CD14-positive monocyte (primary cell): ENCODE data around the gene UBE2L3. TPM values are rescaled to one million over a fixed set of nuclear protein-coding genes. Genes with fewer than 3 reads are reported as not detected.

Experiments
- DNase-seq, 3 donors: peaks; one replicate each; pipeline ENCODE4 v3.0.0-alpha.2; 2011 to 2022
- H2AFZ ChIP-seq: 2 replicates; pipeline ENCODE4 v1.6.0; 2012; ENCODE audit warnings: mild to moderate bottlenecking, low read depth, low read length, inconsistent platforms; ENCODE audit not compliant: insufficient read depth, poor library complexity, severe bottlenecking
- H3K27ac ChIP-seq, 2 donors: 1 replicate in 1 of 2; 2 replicates in 1 of 2; pipeline ENCODE4 v1.5.1; 2012 to 2013; ENCODE audit warnings: low read length in 2 of 2, control low read depth in 1 of 2, inconsistent platforms in 1 of 2, low read depth in 1 of 2, mild to moderate bottlenecking in 1 of 2
- H3K27me3 ChIP-seq, 2 donors: one replicate each; pipeline versions ENCODE4 v1.6.0 to v1.6.1; 2011 to 2013; ENCODE audit warnings: low read length in 2 of 2; ENCODE audit not compliant: control insufficient read depth in 2 of 2, insufficient read depth in 2 of 2
- H3K36me3 ChIP-seq, 2 donors: replicated peaks in 1 of 2; 1 replicate in 1 of 2; 2 replicates in 1 of 2; pipeline versions ENCODE4 v1.5.1 to v1.6.1; 2012 to 2013; ENCODE audit warnings: low read length in 2 of 2, control low read depth in 1 of 2, inconsistent platforms in 1 of 2, mild to moderate bottlenecking in 1 of 2; ENCODE audit not compliant: insufficient read depth in 2 of 2, control insufficient read depth in 1 of 2
- H3K4me1 ChIP-seq, 2 donors: 1 replicate in 1 of 2; 2 replicates in 1 of 2; pipeline versions ENCODE4 v1.5.1 to v1.6.1; 2012 to 2013; ENCODE audit warnings: low read length in 2 of 2, control low read depth in 1 of 2, inconsistent platforms in 1 of 2, mild to moderate bottlenecking in 1 of 2, moderate library complexity in 1 of 2; ENCODE audit not compliant: insufficient read depth in 2 of 2, control insufficient read depth in 1 of 2
- H3K4me2 ChIP-seq: replicated peaks from 2 replicates; pipeline ENCODE3; 2012; ENCODE audit warnings: low read length, moderate library complexity, mild to moderate bottlenecking; ENCODE audit not compliant: poor library complexity, severe bottlenecking; ENCODE audit errors: extremely low read depth
- H3K4me3 ChIP-seq, 3 experiments: fragments of 200-600 bp in 1 of 3; sonication (generic) in 1 of 3; replicated peaks in 1 of 3; 1 replicate in 2 of 3; 2 replicates in 1 of 3; pipeline ENCODE4 v1.5.1; 2011 to 2013; ENCODE audit warnings: low read length in 3 of 3, mild to moderate bottlenecking in 3 of 3, control low read depth in 2 of 3, low read depth in 2 of 3, inconsistent platforms in 1 of 3, moderate library complexity in 1 of 3
- H3K79me2 ChIP-seq: 2 replicates; pipeline ENCODE4 v1.6.0; 2012; ENCODE audit warnings: mild to moderate bottlenecking, control low read depth, inconsistent platforms, low read length, moderate library complexity; ENCODE audit not compliant: insufficient read depth
- H3K9ac ChIP-seq: 2 replicates; pipeline ENCODE4 v1.6.0; 2017; ENCODE audit warnings: low read length, mild to moderate bottlenecking; ENCODE audit not compliant: insufficient read depth, poor library complexity, severe bottlenecking
- H3K9me3 ChIP-seq, 2 donors: replicated peaks in 1 of 2; 1 replicate in 1 of 2; 2 replicates in 1 of 2; pipeline versions ENCODE4 v1.5.1 to v1.6.1; 2012 to 2013; ENCODE audit warnings: low read length in 2 of 2, control low read depth in 1 of 2; ENCODE audit not compliant: control insufficient read depth in 1 of 2, insufficient read depth in 1 of 2
- H4K20me1 ChIP-seq: 2 replicates; pipeline ENCODE4 v1.6.0; 2012; ENCODE audit warnings: mild to moderate bottlenecking, low read length, control low read depth, moderate library complexity; ENCODE audit not compliant: insufficient read depth
- H3K27ac Mint-ChIP-seq, 7 donors: one replicate each; pipeline ENCODE4 v1.8.0; 2020; ENCODE audit warnings: mild to moderate bottlenecking in 7 of 7, mixed read lengths in 7 of 7, moderate library complexity in 6 of 7, inconsistent platforms in 2 of 7
- H3K27me3 Mint-ChIP-seq, 3 donors: one replicate each; pipeline ENCODE4 v1.8.0; 2021 to 2022; ENCODE audit warnings: low read depth in 3 of 3, mild to moderate bottlenecking in 3 of 3, mixed read lengths in 3 of 3, moderate library complexity in 3 of 3, inconsistent platforms in 1 of 3
- H3K36me3 Mint-ChIP-seq, 2 donors: one replicate each; pipeline ENCODE4 v1.8.0; 2020; ENCODE audit warnings: mixed read lengths in 2 of 2, inconsistent platforms in 1 of 2, mild to moderate bottlenecking in 1 of 2
- H3K4me1 Mint-ChIP-seq: one replicate; pipeline ENCODE4 v1.8.0; 2020; ENCODE audit warnings: mild to moderate bottlenecking, mixed read lengths
- H3K4me3 Mint-ChIP-seq, 2 donors: one replicate each; pipeline ENCODE4 v1.8.0; 2020; ENCODE audit warnings: mild to moderate bottlenecking in 2 of 2, mixed read lengths in 2 of 2, moderate library complexity in 1 of 2
- H3K9me3 Mint-ChIP-seq, 7 donors: one replicate each; pipeline ENCODE4 v1.8.0; 2020 to 2022; ENCODE audit warnings: mixed read lengths in 7 of 7, mild to moderate bottlenecking in 6 of 7, moderate library complexity in 6 of 7, inconsistent platforms in 2 of 7
- WGBS: methylation state at CpG from one replicate; pipeline ENCODE4 v1.1.5; 2013; ENCODE audit warnings: missing lambda C conversion rate; ENCODE audit not compliant: insufficient coverage; 5-methylcytosine and 5-hydroxymethylcytosine counted together
- intact Hi-C, 2 donors: fragments of 100-400 bp; cut with micrococcal nuclease; formaldehyde crosslinking; loops; one replicate each; pipeline versions ENCODE4 v1.15.0 to v1.15.1; 2023
- polyA plus RNA-seq, 3 donors: library from polyadenylated mRNA; depleted of rRNA in 1 of 3; unstranded in 2 of 3; stranded (reverse) in 1 of 3; fragments of 300-500 nt in 2 of 3; fragments of >200 nt in 1 of 3; fragmentation: Illumina TruSeq in 2 of 3; gene quantifications; 1 replicate in 2 of 3; 2 replicates in 1 of 3; pipeline ENCODE4 v1.2.3, GENCODE V29; 2012 to 2021
- TF ChIP-seq, protein P1 (sequence below): fragments of 200-600 bp; IDR thresholded peaks from one replicate; pipeline ENCODE4 v1.8.0; 2022; ENCODE audit warnings: antibody characterized with exemption, mild to moderate bottlenecking

Gene UBE2L3
- polyA plus RNA-seq, 3 donors = 19.6 to 88.9 (median 69.6) TPM

DNA sequence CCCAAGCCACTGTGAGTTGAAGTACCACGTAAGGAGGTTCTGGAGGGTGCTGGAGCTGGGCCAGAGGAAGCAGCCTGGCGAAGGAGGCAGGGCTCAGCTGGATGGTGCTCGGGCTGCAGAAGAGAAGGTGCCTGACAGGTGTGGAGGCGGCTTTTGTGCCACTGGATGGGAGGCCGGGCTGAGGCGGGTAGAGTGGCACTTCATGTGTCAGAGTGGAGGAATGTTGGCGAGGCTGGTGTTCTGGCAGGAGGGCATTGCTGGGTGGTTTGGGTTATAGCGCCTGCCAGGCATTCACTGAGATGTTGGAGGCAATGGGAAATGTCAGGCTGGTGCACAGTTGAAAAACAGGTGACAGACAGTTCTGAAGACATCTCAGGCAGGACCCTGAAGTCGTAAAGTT, 24.2 kb downstream of the UBE2L3 start:
- intact Hi-C loops = no loop called here
- peak overlapping the region in 4 of 7 donors; percentile 41 to 87 (median 81) for H3K27ac Mint-ChIP-seq
- peaks cover 0 to 3% (median 0%) of the 10 kb centered on the region in 3 donors for H3K27me3 Mint-ChIP-seq
- Histone ChIP-seq H4K20me1 (peaks cover 99% of the 10 kb centered on the region), H3K9ac (no peak overlapping the region), H3K27me3 (no peaks in the 10 kb centered on the region), H3K9me3 (no peaks in the 10 kb centered on the region), H3K79me2 (peaks cover 99% of the 10 kb centered on the region), H3K4me3 (no peak overlapping the region), H2AFZ (no peak overlapping the region), H3K4me2 (no peak overlapping the region), H3K4me1 (peaks cover 15% of the 10 kb centered on the region in 2 donors), H3K27ac (peak overlapping the region in 1 of 2 donors; percentile 27), H3K36me3 (peaks cover 31 to 69% of the 10 kb centered on the region in 2 donors)
- peaks cover 40 to 67% of the 10 kb centered on the region in 2 donors for H3K36me3 Mint-ChIP-seq
- H3K9me3 Mint-ChIP-seq = no peaks in the 10 kb centered on the region
- DNase-seq = no peak
- TF ChIP-seq, protein P1, sequence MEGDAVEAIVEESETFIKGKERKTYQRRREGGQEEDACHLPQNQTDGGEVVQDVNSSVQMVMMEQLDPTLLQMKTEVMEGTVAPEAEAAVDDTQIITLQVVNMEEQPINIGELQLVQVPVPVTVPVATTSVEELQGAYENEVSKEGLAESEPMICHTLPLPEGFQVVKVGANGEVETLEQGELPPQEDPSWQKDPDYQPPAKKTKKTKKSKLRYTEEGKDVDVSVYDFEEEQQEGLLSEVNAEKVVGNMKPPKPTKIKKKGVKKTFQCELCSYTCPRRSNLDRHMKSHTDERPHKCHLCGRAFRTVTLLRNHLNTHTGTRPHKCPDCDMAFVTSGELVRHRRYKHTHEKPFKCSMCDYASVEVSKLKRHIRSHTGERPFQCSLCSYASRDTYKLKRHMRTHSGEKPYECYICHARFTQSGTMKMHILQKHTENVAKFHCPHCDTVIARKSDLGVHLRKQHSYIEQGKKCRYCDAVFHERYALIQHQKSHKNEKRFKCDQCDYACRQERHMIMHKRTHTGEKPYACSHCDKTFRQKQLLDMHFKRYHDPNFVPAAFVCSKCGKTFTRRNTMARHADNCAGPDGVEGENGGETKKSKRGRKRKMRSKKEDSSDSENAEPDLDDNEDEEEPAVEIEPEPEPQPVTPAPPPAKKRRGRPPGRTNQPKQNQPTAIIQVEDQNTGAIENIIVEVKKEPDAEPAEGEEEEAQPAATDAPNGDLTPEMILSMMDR = no peak
- no peak overlapping the region for H3K4me3 Mint-ChIP-seq
- WGBS = 44% methylated on average over 7 of the region's 9 CpGs
- H3K4me1 Mint-ChIP-seq = peaks cover 50% of the 10 kb centered on the region

GRCh38 chr22:21592422-21592821, 24.9 kb downstream of the UBE2L3 start:
- no peak overlapping the region for H3K4me3 Mint-ChIP-seq
- Histone ChIP-seq H3K27ac (no peak overlapping the region), H3K4me3 (no peak overlapping the region), H3K36me3 (peaks cover 31 to 72% of the 10 kb centered on the region in 2 donors), H3K79me2 (peaks cover 99% of the 10 kb centered on the region), H3K9me3 (no peaks in the 10 kb centered on the region), H2AFZ (no peak overlapping the region), H3K9ac (no peak overlapping the region), H3K4me1 (peaks cover 9 to 12% of the 10 kb centered on the region in 2 donors), H3K27me3 (no peaks in the 10 kb centered on the region), H4K20me1 (peaks cover 99% of the 10 kb centered on the region), H3K4me2 (no peak overlapping the region)
- intact Hi-C loops = no loop called here
- TF ChIP-seq, protein P1 = no peak
- peaks cover 46% of the 10 kb centered on the region for H3K4me1 Mint-ChIP-seq
- H3K36me3 Mint-ChIP-seq = peaks cover 42 to 67% of the 10 kb centered on the region in 2 donors
- no peak for DNase-seq
- H3K27me3 Mint-ChIP-seq = peaks cover 0 to 3% (median 0%) of the 10 kb centered on the region in 3 donors
- H3K9me3 Mint-ChIP-seq = no peaks in the 10 kb centered on the region
- WGBS = no CpG with 5 or more reads among the region's 3 CpGs
- peak overlapping the region in 1 of 7 donors; percentile 20 for H3K27ac Mint-ChIP-seq
